EL (cell line): ENCODE data around the gene CDHR1.
A peak's percentile ranks its signal among the peaks of the same experiment; 100 is the strongest.
"Not testable (repeated sequence)": the region's sequence is repeated elsewhere in the genome, so short reads cannot be mapped to it uniquely, and the experiment has no call there.

Source experiments
- DNase-seq: peaks from one replicate; pipeline ENCODE4 v3.0.0-alpha.2; 2016

CDHR1 gene

DNA sequence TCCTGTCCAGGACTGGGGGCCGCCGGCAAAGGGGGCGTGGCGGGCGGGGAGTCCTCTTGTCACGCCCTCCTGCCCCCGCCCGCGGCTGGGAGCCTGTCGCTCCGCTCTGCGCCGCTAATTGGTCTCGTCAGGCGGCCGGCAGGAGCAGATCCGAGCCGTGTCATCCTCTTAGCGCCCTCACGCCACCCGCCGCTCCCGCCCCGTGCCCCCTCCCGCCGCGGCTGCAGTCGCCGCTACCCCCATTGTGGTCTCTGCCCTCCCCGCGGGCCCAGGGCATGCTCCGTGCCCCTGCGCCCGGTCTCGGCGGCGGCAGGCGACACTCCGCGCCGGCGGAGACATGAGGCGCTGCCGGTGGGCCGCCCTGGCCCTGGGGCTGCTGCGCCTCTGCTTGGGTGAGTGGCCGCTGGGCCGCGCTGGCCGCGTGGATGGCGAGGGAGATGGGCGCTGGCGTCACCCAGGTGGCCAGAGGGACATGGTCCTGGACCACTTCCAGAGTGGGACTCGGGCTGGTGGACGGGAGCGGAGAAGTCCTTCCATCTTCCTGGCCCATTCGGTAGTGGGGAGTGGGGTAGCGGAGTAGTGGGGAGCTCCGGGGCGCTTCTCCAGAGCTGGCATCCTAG lies at the start of gene CDHR1:
Gene CDHR1, plus strand, starts transcription at position 114 of the 620 bp plus-strand sequence. Its CDS starts 224 bp downstream, at position 338.
- DNase-seq, result peak; percentile 14

GRCh38 chr10:84147347-84147746 lies 47.0 kb upstream of the CDHR1 start:
- no peak for DNase-seq

- DNase-seq, result peak; percentile 23
Measured at GRCh38 chr10:84148006-84148597, 46.2 kb upstream of the CDHR1 start.

DNA sequence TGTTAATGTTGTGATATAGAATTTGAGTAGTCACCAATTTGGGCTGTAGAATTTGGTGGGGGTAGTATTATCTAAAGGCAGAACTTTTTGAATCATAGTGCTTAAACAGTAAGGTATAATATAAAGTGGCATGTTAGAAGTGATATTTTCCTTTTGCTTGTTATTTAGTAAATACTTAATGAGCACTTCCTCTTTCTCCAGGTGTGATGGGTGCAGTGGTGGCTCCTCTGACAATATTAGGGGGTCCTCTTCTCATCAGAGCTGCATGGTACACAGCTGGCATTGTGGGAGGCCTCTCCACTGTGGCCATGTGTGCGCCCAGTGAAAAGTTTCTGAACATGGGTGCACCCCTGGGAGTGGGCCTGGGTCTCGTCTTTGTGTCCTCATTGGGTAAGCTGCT lies 44.5 kb upstream of the CDHR1 start:
- no peak for DNase-seq

GRCh38 chr10:84152769-84153168 lies 41.6 kb upstream of the CDHR1 start:
- DNase-seq, result no peak

DNA sequence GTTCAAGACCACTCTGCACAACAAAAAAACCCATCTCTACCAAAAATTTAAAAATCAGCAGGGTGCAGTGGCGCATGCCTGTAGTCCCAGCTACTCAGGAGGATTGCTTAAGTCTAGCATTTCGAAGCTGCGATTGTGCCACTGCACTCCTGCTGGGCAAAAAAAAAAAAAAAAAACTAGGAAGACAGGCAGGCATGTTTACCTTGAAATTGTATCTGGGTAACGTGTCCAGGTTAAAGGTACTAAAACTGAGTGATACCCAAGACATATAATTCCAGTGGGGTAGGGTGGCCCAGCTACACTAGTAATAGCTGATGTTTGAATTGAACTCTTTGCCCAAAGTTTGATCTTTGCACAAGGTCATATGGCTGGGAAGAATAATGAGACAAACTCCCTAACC lies 38.8 kb upstream of the CDHR1 start:
- DNase-seq, result no peak

DNA sequence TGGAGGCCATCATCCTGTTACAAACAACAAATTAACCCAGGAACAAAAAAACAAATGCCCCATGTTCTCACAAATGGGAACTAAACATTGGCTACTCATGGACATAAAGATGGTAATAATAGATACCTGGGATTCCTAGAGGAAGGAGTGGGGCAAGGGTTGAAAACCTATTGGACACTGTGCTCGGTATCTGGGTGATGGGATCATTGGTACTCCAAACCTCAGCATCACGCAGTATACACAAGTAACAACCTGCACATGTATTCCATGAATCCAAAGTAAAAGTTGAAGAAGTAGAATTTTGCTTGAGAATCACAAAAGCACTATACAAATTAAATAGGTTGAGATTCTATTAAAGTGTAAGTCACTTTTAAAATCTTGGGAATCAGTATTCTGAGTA lies 38.3 kb upstream of the CDHR1 start:
- DNase-seq, result no peak

- DNase-seq, result no peak
Measured at GRCh38 chr10:84156768-84157167, 37.6 kb upstream of the CDHR1 start.

DNA sequence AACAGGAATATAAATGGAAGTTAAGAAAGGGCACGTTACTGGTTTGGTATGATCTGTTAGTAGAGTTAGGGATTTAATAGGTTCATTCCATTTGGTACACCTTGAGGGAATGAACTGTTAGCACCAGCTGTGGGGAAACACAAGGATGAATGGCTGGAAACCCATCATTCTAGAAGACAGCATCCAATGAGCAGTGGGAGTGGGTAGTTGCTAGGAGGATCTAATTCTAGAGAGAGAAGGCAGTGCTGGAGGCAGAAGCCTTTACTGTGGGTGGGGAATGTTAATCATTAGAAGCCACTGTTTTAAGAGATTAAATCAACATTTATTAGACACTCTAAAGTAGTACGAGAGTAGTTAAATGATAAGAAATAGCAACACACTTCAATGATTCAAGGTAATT lies 36.3 kb upstream of the CDHR1 start:
- DNase-seq, result no peak

DNA sequence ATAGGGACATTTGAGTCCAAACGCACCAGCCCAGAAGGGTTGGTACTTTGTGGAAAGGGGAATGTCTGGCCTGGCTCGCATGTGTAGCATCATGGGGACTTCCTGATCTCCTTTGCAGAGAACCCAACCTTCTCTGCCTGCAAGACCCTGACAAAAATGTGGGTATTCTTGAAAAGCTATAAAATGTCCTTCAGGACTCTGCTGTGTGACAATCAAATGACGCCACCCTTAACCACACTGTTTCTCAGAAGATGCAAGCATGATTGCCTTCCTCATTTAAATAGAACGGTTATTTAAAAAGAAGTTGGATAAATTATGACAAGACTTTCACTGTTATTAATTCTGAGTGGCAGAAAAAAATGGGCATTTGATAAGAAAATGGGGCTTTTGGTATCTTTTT lies 35.8 kb upstream of the CDHR1 start:
- no peak for DNase-seq

DNA sequence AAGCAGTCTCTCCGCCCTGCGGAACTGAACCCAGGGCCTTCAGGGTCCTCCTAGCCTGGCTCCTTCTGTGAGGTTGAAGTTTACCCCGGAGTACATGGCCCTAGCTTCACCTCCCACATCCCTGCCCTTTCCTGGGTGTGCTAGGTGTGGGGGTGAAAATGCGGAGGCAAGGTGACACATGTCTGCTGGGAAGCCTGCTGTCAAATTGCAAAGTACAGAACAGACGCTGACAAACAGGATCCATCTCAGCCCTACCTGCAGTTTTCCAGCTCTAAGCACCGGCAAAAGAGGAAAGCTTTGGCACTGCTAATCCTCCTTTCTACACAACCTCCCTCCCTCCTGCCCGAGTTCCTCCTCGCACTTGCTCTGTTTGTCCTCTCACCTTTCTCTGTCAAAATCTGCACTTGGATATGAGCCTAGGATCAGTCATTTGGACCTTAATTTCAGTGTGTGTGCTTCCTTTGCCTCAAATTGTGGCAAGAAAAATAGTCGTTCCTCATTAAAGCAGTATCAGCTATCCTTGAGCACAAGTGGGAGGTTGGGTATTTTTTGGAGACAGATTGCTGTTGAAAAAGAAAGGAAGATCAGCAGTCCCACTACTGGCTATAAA lies 35.2 kb upstream of the CDHR1 start:
- no peak for DNase-seq

DNA sequence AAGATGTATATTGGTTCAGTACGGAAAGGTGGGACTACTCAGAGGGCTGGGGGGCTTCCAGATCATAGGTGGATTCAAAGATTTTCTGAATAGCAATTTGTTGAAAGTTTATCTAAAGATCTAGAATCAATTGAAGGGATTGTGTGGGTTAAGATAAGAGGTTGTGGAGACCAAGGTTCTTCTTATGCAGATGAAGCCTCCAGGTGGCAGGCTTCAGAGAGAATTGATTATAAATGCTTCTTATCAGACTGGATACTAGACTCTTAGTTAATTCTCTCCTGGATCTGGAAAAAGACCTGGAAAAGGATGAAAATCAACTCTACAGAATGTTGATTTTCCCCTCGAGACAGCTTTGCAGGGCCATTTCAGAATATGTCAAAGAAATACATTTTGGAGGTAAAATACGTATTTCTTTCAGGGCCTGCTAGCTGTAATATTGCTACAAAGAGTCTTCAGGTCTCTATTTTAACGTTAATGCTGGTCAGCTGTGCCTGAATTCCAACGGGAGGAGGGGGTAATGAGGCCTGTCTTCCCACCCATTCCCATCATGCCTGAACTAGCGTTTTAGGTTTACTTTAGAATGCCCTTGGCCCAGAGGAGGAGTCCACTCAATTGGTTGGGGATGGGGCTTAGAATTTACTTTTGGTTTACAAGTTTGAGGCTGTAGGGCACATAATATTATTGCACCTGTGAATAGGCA lies 33.5 kb upstream of the CDHR1 start:
- DNase-seq, result no peak

- no peak for DNase-seq
Measured at GRCh38 chr10:84163996-84164395, 30.3 kb upstream of the CDHR1 start.

- no peak for DNase-seq
Measured at GRCh38 chr10:84164442-84164841, 29.9 kb upstream of the CDHR1 start.

- no peak for DNase-seq
Measured at GRCh38 chr10:84166620-84167288, 27.6 kb upstream of the CDHR1 start.

DNA sequence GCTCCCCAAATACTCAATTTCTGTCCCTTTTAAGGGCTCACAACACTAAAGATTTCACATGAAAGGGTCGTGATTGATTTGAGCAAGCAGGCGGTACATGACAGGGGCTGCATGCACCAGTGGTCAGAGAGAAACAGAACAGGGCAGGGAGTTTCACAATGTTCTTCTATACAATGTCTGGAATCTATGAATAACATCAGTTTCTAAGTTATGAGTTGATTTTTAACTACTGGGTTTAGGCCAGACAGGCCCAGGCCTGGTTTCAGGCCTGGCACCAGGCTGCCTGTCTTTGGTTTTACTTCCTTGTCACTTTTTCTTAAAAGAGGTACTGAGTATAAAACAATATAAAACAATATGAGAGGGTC lies 27.1 kb upstream of the CDHR1 start:
- not testable (repeated sequence) for DNase-seq

GRCh38 chr10:84168382-84168781 lies 26.0 kb upstream of the CDHR1 start:
- not testable (repeated sequence) for DNase-seq

- not testable (repeated sequence) for DNase-seq
Measured at GRCh38 chr10:84171237-84171636, 23.1 kb upstream of the CDHR1 start.

DNA sequence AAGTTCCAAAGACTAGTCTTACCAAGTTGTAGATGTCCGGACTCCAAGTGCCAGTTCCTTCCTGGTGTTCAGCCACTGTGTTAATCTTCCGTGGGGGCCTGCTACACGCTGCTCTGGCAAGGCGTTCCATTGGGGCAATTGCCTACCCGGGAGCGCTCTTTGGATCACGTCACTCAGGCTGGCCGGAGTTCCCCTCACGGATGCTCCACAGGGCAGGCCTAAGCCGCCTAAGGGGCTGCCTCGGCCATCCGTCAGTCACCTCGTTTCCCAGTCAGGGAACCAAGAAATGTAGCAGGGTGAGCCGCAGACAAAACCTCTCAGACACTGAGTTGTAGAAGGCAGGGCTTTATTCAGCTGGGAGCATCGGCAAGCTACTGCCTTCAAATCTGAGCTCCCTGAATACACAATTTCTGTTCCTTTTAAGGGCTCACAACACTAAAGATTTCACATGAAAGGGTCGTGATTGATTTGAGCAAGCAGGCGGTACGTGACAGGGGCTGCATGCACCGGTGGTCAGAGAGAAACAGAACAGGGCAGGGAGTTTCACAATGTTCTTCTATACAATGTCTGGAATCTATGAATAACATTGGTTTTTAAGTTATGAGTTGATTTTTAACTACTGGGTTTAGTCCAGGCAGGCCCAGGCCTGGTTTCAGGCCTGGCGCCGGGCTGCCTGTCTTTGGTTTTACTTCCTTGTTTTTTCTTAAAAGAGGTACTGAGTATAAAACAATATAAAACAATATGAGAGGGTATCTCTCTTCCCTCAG lies 22.5 kb upstream of the CDHR1 start:
- DNase-seq, result not testable (repeated sequence)

GRCh38 chr10:84172467-84173356 lies 21.6 kb upstream of the CDHR1 start:
- DNase-seq, result no peak

DNA sequence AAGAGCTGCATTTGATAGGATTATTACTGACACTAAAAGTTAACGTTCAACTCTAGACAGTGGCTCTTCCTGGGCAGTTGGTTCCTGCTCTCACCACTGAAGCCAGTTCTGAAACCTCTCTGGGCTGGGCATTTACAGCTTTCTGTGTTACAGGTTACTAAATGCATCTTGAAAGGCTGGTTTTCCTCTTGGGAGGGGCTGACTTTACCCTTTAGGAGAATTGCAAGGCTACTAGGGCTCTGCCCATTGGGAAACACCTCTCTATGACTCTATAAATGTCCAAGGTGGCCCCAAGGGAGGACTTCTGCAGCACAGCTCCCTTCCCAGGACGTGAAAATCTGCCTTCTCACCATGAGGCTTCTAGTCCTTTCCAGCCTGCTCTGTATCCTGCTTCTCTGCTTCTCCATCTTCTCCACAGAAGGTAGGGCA lies 20.8 kb upstream of the CDHR1 start, which contains the start of gene GPR15LG:
Gene GPR15LG, plus strand, starts transcription at position 301 of the 429 bp plus-strand sequence. Its CDS starts 51 bp downstream, at position 352.
- no peak for DNase-seq
